ENCODE results near the gene NUAK1. TPM values are rescaled to one million over a fixed set of nuclear protein-coding genes. Genes with fewer than 3 reads are reported as not detected.

The NUAK1 gene
- total RNA-seq, 6 donors from 2014 or later: 7.1 to 28.7 (median 10.9) TPM

GRCh38 chr12:106032623-106032925 is 106.2 kb downstream of the NUAK1 start:
- no peak for ATAC-seq (ENCODE audit: low FRiP score in 2 of 2)
- no peaks in the 10 kb centered on the region for H3K9me3 ChIP-seq

GRCh38 chr12:106031761-106032622 is 106.8 kb downstream of the NUAK1 start:
- Histone ChIP-seq H3K36me3 (no peaks in the 10 kb centered on the region), H3K4me3 (no peak overlapping the region), H3K27ac (no peak overlapping the region), H3K4me1 (no peaks in the 10 kb centered on the region), H3K27me3 (no peaks in the 10 kb centered on the region), H3K9me3 (no peaks in the 10 kb centered on the region)
- TF ChIP-seq POLR2A (IDR thresholded peaks at IDR 0.05) (no peak), CTCF (IDR thresholded peaks at IDR 0.05) (no peak), EP300 (IDR thresholded peaks at IDR 0.05) (no peak), POLR2AphosphoS5 (IDR thresholded peaks at IDR 0.05) (no peak)
- ATAC-seq (ENCODE audit: low FRiP score in 2 of 2) (no peak), DNase-seq (no peak)
- WGBS, 2 donors: 86 to 88% methylated on average over 4 of the region's 4 CpGs

More at GRCh38 chr12:106032623-106032925, 106.2 kb downstream of the NUAK1 start:
- Histone ChIP-seq H3K4me3 (no peak overlapping the region), H3K36me3 (no peaks in the 10 kb centered on the region), H3K4me1 (no peaks in the 10 kb centered on the region), H3K27ac (no peak overlapping the region), H3K27me3 (no peaks in the 10 kb centered on the region)
- DNase-seq: no peak
- no peak for TF ChIP-seq POLR2AphosphoS5 (IDR thresholded peaks at IDR 0.05)
- no peak for TF ChIP-seq EP300 (IDR thresholded peaks at IDR 0.05)
- TF ChIP-seq CTCF (IDR thresholded peaks at IDR 0.05): no peak
- TF ChIP-seq POLR2A (IDR thresholded peaks at IDR 0.05): no peak

- ATAC-seq (ENCODE audit: low FRiP score in 2 of 2): peak; percentile 42 to 52
- H3K4me3 ChIP-seq: no peak overlapping the region
- no peaks in the 10 kb centered on the region for H3K27me3 ChIP-seq
- no peak for TF ChIP-seq CTCF (IDR thresholded peaks at IDR 0.05)
- no peak for TF ChIP-seq EP300 (IDR thresholded peaks at IDR 0.05)
- TF ChIP-seq POLR2AphosphoS5 (IDR thresholded peaks at IDR 0.05): no peak
- TF ChIP-seq POLR2A (IDR thresholded peaks at IDR 0.05): no peak
- H3K36me3 ChIP-seq: no peaks in the 10 kb centered on the region
- H3K27ac ChIP-seq: no peak overlapping the region
- H3K4me1 ChIP-seq: no peaks in the 10 kb centered on the region
- 51 to 53% methylated on average over 12 of the region's 12 CpGs for WGBS, 2 donors
- H3K9me3 ChIP-seq: no peaks in the 10 kb centered on the region
- no peak for DNase-seq
Measured at GRCh38 chr12:106030210-106031071, 108.3 kb downstream of the NUAK1 start.

- WGBS, 2 donors: 78 to 94% methylated on average over 1 of the region's 1 CpG
- H3K9me3 ChIP-seq: no peaks in the 10 kb centered on the region
- no peaks in the 10 kb centered on the region for H3K36me3 ChIP-seq
- H3K27ac ChIP-seq: no peak overlapping the region
- ATAC-seq (ENCODE audit: low FRiP score in 2 of 2): no peak
- no peaks in the 10 kb centered on the region for H3K27me3 ChIP-seq
- no peak overlapping the region for H3K4me3 ChIP-seq
- no peaks in the 10 kb centered on the region for H3K4me1 ChIP-seq
- no peak for TF ChIP-seq POLR2AphosphoS5 (IDR thresholded peaks at IDR 0.05)
- no peak for TF ChIP-seq CTCF (IDR thresholded peaks at IDR 0.05)
- TF ChIP-seq POLR2A (IDR thresholded peaks at IDR 0.05): no peak
- no peak for TF ChIP-seq EP300 (IDR thresholded peaks at IDR 0.05)
- no peak for DNase-seq
Measured at GRCh38 chr12:106029532-106029931, 109.2 kb downstream of the NUAK1 start.
